Measurements from ENCODE around the gene NDUFAF3.

Gene NDUFAF3

DNA sequence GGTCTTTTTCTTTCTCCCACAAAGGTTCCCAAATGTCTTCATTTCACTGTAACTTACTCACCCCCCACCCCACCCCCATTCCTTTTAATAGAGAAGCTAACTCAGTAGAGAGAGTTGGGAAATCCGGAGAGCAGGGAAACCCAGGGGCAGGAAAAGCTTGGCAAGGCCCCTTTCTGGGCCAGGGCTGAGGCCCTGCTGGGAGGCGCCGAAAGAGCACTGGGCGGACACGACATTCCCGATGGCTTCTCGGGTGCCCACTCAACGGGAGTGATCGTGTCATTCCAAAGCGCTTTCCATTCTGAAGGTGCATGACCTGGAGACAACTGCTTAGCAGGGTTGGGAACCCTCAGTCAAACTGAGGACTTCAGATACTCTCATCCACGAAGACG lies 2.0 kb upstream of the NDUFAF3 start:
- in situ Hi-C loops (cut with HindIII; ENCODE audit: low sequenced_read_pairs) = no loop called here
- peak overlapping the region; percentile 88 for H3K4me3 ChIP-seq (ENCODE audit: low read depth, low read length)
- DNase-seq (ENCODE audit: low read depth) = no peak
- TF ChIP-seq, protein P1, sequence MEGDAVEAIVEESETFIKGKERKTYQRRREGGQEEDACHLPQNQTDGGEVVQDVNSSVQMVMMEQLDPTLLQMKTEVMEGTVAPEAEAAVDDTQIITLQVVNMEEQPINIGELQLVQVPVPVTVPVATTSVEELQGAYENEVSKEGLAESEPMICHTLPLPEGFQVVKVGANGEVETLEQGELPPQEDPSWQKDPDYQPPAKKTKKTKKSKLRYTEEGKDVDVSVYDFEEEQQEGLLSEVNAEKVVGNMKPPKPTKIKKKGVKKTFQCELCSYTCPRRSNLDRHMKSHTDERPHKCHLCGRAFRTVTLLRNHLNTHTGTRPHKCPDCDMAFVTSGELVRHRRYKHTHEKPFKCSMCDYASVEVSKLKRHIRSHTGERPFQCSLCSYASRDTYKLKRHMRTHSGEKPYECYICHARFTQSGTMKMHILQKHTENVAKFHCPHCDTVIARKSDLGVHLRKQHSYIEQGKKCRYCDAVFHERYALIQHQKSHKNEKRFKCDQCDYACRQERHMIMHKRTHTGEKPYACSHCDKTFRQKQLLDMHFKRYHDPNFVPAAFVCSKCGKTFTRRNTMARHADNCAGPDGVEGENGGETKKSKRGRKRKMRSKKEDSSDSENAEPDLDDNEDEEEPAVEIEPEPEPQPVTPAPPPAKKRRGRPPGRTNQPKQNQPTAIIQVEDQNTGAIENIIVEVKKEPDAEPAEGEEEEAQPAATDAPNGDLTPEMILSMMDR (IDR thresholded peaks at IDR 0.05; ENCODE audit: low read depth, low read length, missing control alignments) = no peak

DNA sequence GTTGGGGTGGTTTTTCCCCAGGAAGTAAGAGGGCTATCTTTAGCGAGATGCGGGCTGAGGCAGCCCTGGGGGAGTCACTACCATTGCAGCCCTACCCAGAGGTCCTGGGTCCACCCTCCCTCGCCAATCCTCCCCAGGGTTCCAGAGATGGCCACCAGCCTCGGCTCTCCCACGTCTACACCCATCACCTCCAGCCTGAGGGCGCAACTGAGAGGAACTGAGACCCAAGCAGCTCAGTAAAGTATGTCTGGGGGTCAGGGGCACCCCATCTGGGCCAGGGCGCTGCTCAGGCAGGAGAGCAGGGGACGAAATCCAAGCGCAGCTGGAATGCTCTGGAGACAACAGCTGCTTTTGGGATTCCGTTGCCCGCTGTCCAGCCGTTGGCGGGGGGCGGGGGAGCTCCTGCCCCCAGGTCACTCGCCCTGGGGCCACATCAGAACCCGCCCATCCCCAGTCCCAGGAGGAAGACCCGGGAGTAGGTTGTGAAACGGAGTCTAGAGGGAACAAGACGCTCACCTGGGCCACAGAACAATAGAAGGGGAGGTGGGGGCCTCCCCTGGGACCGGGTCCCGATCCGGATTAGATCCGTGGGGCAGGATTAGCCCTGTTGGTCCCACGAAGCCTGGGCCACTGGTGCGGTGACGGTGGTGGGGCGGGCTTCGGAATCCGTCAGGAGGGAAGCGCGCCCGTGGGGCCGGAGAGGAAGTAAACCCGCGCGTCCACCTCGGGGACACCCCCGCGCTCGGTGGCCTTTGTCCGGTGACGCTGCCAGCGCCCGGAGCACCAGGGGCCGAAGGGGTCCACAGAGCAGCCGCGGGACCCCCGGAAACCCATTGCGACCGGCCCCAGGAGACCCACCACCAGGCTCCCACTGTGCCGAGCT lies 1.4 kb upstream of the NDUFAF3 start:
- in situ Hi-C loops (cut with HindIII; ENCODE audit: low sequenced_read_pairs) = no loop called here
- TF ChIP-seq, protein P1 (IDR thresholded peaks at IDR 0.05; ENCODE audit: low read depth, low read length, missing control alignments) = no peak
- peak overlapping the region; percentile 88 for H3K4me3 ChIP-seq (ENCODE audit: low read depth, low read length)
- DNase-seq (ENCODE audit: low read depth) = no peak

DNA sequence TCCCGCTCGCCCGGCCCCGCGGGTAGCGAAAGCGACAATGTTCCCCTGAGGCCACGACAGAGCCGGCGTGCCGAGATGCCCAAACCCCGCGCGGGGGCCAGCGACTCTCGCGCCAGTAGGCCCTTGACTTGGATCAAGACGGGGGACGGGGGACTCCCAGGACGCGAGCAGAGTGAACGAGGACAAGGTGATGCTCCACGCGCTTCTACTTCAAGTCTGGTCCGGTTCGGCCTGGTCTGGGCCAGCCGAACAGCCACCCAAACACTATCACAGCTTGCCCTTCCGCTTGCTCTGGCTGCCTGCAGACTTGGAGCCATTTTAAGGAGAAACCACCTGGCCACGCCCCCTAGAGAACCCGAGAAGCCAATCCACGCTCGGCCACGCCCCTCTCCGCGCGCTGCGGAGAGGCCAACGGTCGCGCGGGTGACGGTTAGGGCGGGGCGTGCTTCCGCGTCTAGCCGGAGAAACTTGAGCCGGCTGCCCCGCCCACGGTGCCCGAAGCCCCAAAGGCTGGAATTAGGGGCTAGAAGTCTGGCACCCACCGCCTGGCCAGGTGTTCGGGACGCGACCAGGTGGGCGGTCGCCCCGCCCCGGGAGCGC lies 608 bp upstream of the NDUFAF3 start:
- TF ChIP-seq, protein P1 (IDR thresholded peaks at IDR 0.05; ENCODE audit: low read depth, low read length, missing control alignments) = no peak
- in situ Hi-C loops (cut with HindIII; ENCODE audit: low sequenced_read_pairs) = no loop called here
- DNase-seq (ENCODE audit: low read depth) = peak; percentile 91
- H3K4me3 ChIP-seq (ENCODE audit: low read depth, low read length) = peak overlapping the region; percentile 88

DNA sequence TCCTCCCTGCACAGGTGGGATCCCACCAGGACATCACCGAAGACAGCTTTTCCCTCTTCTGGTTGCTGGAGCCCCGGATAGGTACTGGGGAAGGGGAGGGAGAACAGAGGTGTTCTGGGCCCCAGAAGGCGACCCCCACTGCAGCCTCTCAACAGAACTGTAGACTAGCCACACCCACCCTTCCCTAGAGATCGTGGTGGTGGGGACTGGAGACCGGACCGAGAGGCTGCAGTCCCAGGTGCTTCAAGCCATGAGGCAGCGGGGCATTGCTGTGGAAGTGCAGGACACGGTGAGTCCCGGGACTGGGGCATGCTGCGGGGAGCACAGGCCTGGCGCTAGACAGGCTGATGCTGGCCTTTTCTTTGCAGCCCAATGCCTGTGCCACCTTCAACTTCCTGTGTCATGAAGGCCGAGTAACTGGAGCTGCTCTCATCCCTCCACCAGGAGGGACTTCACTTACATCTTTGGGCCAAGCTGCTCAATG lies 809 bp downstream of the NDUFAF3 start:
- TF ChIP-seq, protein P1 (IDR thresholded peaks at IDR 0.05; ENCODE audit: low read depth, low read length, missing control alignments) = no peak
- in situ Hi-C loops (cut with HindIII; ENCODE audit: low sequenced_read_pairs) = no loop called here
- H3K4me3 ChIP-seq (ENCODE audit: low read depth, low read length) = peak overlapping the region; percentile 88
- DNase-seq (ENCODE audit: low read depth) = no peak

DNA sequence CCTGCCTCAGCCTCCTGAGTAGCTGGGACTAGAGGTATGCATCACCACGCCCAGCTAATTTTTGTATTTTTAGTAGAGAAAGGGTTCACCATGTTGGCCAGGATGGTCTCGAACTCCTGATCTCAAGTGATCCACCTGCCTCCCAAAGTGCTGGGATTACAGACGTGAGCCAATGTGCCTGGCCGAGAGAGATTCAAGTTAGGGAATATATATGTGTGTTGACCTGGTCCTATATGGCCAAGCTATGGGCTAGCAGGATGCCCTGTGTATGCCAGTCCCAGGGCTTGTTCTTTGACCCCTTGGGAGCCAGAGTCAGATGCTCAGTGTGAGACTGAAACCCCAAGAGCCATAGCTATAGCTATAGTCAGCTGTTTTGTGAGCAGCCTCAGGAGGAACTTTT lies 1.9 kb downstream of the NDUFAF3 start:
- DNase-seq (ENCODE audit: low read depth) = no peak
- in situ Hi-C loops (cut with HindIII; ENCODE audit: low sequenced_read_pairs) = no loop called here
- TF ChIP-seq, protein P1 (IDR thresholded peaks at IDR 0.05; ENCODE audit: low read depth, low read length, missing control alignments) = no peak
- H3K4me3 ChIP-seq (ENCODE audit: low read depth, low read length) = no peak overlapping the region

DNA sequence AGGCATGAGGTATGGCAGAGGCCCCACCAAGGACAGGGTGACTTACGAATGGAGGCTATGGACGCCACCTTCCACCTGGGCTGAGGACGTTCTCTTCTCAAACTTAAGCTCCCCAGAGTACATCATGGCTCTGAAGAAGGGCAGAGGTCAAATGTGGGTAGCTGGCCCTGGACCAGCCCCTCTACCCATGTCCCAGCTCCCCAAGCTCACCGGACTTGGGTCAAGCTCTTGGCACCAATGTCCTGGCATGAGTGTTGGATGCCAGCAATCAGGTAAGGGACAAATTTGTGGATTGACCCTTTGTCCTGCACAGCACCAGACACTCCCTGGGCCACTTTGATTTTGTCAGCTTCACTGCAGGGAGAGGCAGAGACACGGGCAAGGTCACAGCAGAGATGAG lies 2.5 kb downstream of the NDUFAF3 start:
- no peak for DNase-seq (ENCODE audit: low read depth)
- no peak overlapping the region for H3K4me3 ChIP-seq (ENCODE audit: low read depth, low read length)
- TF ChIP-seq, protein P1 (IDR thresholded peaks at IDR 0.05; ENCODE audit: low read depth, low read length, missing control alignments) = no peak
- in situ Hi-C loops (cut with HindIII; ENCODE audit: low sequenced_read_pairs) = no loop called here

All from astrocyte of the cerebellum (primary cell).